ENCODE measurements around the gene SLC25A25.

- TF ChIP-seq NR2C2 (CRISPR knock-in tag; IDR thresholded peaks at IDR 0.05) (no peak), NR2C2 (tag; IDR thresholded peaks at IDR 0.05) (no peak), BCLAF1 (IDR thresholded peaks at IDR 0.05; ENCODE audit: borderline replicate concordance in 1 of 2, control insufficient read depth in 1 of 2, low read depth in 2 of 2, low read length in 1 of 2) (no peak), ZBTB11 (CRISPR knock-in tag; IDR thresholded peaks at IDR 0.05) (no peak), ZNF347 (CRISPR knock-in tag; IDR thresholded peaks at IDR 0.05; ENCODE audit: low read depth) (no peak), ZNF449 (CRISPR knock-in tag; IDR thresholded peaks at IDR 0.05) (no peak), EZH2 (IDR thresholded peaks at IDR 0.05; ENCODE audit: borderline replicate concordance, low read depth, low read length) (no peak), ILF3 (IDR thresholded peaks at IDR 0.05; ENCODE audit: borderline replicate concordance) (no peak), MAX (CRISPR knock-in tag; IDR thresholded peaks at IDR 0.05) (no peak), GABPA (tag; conservative IDR thresholded peaks at IDR 0.05; ENCODE audit: low read depth) (no peak), ATF7 (IDR thresholded peaks at IDR 0.05) (no peak), PHF21A (IDR thresholded peaks at IDR 0.05; ENCODE audit: borderline replicate concordance, low read depth) (no peak), EHMT2 (IDR thresholded peaks at IDR 0.05) (no peak), CTCF (IDR thresholded peaks at IDR 0.05 in 2 of 3, conservative IDR thresholded peaks at IDR 0.05 in 1 of 3; ENCODE audit: insufficient read depth in 2 of 3, low read depth in 1 of 3, low read length in 3 of 3) (no peak), POLR2AphosphoS5 (IDR thresholded peaks at IDR 0.05; ENCODE audit: control insufficient read depth, insufficient read depth, low read depth, low read length) (no peak)
Observed at GRCh38 chr9:128093011-128093410, 25.0 kb downstream of the SLC25A25 start.
